ENCODE data around the gene SPC25. TPM values are rescaled to one million over a fixed set of nuclear protein-coding genes. Genes with fewer than 3 reads are reported as not detected.
A peak's percentile ranks its signal among the peaks of the same experiment; 100 is the strongest.

SPC25 gene
- total and polyA plus RNA-seq, 12 donors = 0.10 to 3.7 (median 0.44) TPM; not detected in 5

- 33 to 71% methylated on average over 3 of the region's 3 CpGs for WGBS, 2 donors
- Histone ChIP-seq H3K4me3 (no peak overlapping the region), H3K4me1 (peaks cover 0 to 15% (median 0%) of the 10 kb centered on the region in 9 donors), H3K9me3 (no peaks in the 10 kb centered on the region), H3K36me3 (peaks cover 0 to 72% (median 0%) of the 10 kb centered on the region in 9 donors), H3K27ac (no peak overlapping the region), H3K27me3 (no peaks in the 10 kb centered on the region)
- ATAC-seq (no peak), DNase-seq (no peak)
- no peak for TF ChIP-seq CTCF (IDR thresholded peaks at IDR 0.05)
- intact Hi-C loops (cut with DNase I) = loop anchor here in 1 of 10 donors (10.0 kb wide), 1 partner anchor 78 kb away; no protein-coding TSS in a partner anchor
These were observed 37.7 kb downstream of the SPC25 start for GRCh38 chr2:168852481-168852880.

DNA sequence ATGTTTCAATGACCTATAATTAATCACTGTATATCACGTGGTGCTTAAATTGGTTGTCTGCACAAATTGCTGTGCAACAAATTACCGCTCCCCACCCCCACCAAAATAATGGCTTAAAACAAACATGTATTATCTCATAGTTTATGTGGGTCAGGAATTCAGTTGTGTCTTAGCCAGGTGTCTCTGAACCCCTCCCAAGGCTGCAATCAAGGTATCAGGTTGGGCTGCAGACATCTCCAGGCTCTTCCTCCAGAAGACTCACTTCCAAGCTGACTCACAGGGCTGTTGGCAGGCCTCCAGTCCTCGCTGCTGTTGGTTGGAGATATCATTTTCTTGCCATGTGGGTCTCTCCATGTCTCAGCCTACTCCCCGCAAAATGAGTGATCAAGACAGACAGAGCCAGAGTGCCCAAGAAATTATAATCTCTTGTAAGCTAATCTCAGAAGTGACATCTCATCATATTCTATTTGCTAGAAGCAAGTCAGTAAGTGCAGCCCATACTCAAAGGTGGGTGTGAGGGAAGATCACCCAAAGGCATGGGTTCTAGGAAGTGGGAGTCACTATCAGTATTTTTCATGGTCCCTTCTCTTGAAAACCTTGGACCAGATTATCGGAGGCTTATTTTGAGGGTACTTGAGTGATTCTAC, 38.4 kb downstream of the SPC25 start:
- no peak overlapping the region for H3K4me3 ChIP-seq
- H3K4me1 ChIP-seq = peaks cover 0 to 8% (median 0%) of the 10 kb centered on the region in 9 donors
- ATAC-seq (no peak), DNase-seq (peak in 1 of 2 donors; percentile 22)
- H3K27me3 ChIP-seq = no peaks in the 10 kb centered on the region
- intact Hi-C loops (cut with DNase I) = loop anchor here in 2 of 10 donors (1.0 to 10.0 kb wide), 2 partner anchors 77 to 78 kb away; no protein-coding TSS in a partner anchor
- TF ChIP-seq CTCF (IDR thresholded peaks at IDR 0.05) = no peak
- WGBS, 2 donors = 79 to 86% methylated on average over 5 of the region's 5 CpGs
- H3K36me3 ChIP-seq = peaks cover 0 to 73% (median 0%) of the 10 kb centered on the region in 9 donors
- H3K9me3 ChIP-seq = no peaks in the 10 kb centered on the region
- no peak overlapping the region for H3K27ac ChIP-seq

DNA sequence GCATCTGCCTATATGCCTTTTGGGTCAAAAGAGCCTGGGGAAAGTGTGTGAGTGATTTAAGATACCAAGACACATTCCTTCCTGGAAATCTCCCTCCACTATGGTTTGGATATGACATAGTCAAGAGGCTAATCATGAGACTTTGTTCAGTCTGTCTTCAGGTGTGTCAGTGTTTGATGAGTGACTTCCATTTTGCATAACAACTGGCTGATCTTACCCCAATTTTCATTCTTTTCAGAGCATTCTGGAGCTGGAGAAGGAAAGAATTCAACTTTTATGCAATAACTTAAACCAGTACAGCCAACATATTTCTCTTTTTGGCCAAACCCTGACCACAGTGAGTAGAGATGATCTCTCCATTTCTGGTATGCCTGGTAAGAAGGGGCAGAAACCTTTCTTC, 39.4 kb downstream of the SPC25 start:
- Histone ChIP-seq H3K4me1 (peaks cover 0 to 4% (median 0%) of the 10 kb centered on the region in 9 donors), H3K4me3 (no peak overlapping the region), H3K36me3 (peaks cover 0 to 75% (median 0%) of the 10 kb centered on the region in 9 donors), H3K9me3 (no peaks in the 10 kb centered on the region), H3K27me3 (no peaks in the 10 kb centered on the region), H3K27ac (no peak overlapping the region)
- no peak for TF ChIP-seq CTCF (IDR thresholded peaks at IDR 0.05)
- intact Hi-C loops (cut with DNase I) = loop anchor here in 2 of 10 donors (1.0 to 10.0 kb wide), 2 partner anchors 76 to 78 kb away; no protein-coding TSS in a partner anchor
- DNase-seq = no peak
- no peak for ATAC-seq

- DNase-seq (peak in 1 of 2 donors; percentile 39), ATAC-seq (peak in 7 of 8 donors; percentile 48 to 82 (median 74))
- H3K4me1 ChIP-seq = peaks cover 0 to 4% (median 0%) of the 10 kb centered on the region in 9 donors
- TF ChIP-seq CTCF (IDR thresholded peaks at IDR 0.05) = peak in 7 of 9 donors; percentile 29 to 55 (median 46)
- intact Hi-C loops (cut with DNase I) = loop anchor here in 6 of 10 donors (1.0 to 10.0 kb wide), 5 partner anchors 47 to 135 kb away; partner anchors contain the start of gene NOSTRIN (in 1 of the 6)
- peaks cover 0 to 73% (median 0%) of the 10 kb centered on the region in 9 donors for H3K36me3 ChIP-seq
- no peak overlapping the region for H3K4me3 ChIP-seq
- no peaks in the 10 kb centered on the region for H3K9me3 ChIP-seq
- H3K27me3 ChIP-seq = no peaks in the 10 kb centered on the region
- WGBS, 2 donors = 60 to 63% methylated on average over 2 of the region's 2 CpGs
- no peak overlapping the region for H3K27ac ChIP-seq
These were observed 40.6 kb downstream of the SPC25 start for GRCh38 chr2:168849610-168850009.
